Osteocyte (in vitro differentiated cells): Measurements from ENCODE around the gene RNF13. TPM values are rescaled to one million over a fixed set of nuclear protein-coding genes. Genes with fewer than 3 reads are reported as not detected.
A peak's percentile ranks its signal among the peaks of the same experiment; 100 is the strongest.
"Not testable (repeated sequence)": the region's sequence is repeated elsewhere in the genome, so short reads cannot be mapped to it uniquely, and the experiment has no call there.

ENCODE experiments used
- DNase-seq: peaks from one replicate; pipeline ENCODE4 v3.0.0; 2021; ENCODE audit warnings: mixed read lengths; ENCODE audit not compliant: unreplicated experiment; ENCODE audit errors: extremely low spot score
- H3K27ac Mint-ChIP-seq: one replicate; pipeline ENCODE4 v1.8.0; 2021; ENCODE audit warnings: mild to moderate bottlenecking, mixed read lengths; ENCODE audit not compliant: unreplicated experiment
- H3K27me3 Mint-ChIP-seq: one replicate; pipeline ENCODE4 v1.8.0; 2021; ENCODE audit warnings: mixed read lengths; ENCODE audit not compliant: unreplicated experiment
- H3K36me3 Mint-ChIP-seq: one replicate; pipeline ENCODE4 v1.8.0; 2021; ENCODE audit warnings: mixed read lengths; ENCODE audit not compliant: unreplicated experiment
- H3K4me1 Mint-ChIP-seq: one replicate; pipeline ENCODE4 v1.8.0; 2021; ENCODE audit warnings: mixed read lengths; ENCODE audit not compliant: unreplicated experiment
- H3K4me3 Mint-ChIP-seq: one replicate; pipeline ENCODE4 v1.8.0; 2021; ENCODE audit warnings: mild to moderate bottlenecking, moderate library complexity, mixed read lengths; ENCODE audit not compliant: unreplicated experiment
- H3K9me3 Mint-ChIP-seq: one replicate; pipeline ENCODE4 v1.8.0; 2021; ENCODE audit warnings: mixed read lengths; ENCODE audit not compliant: unreplicated experiment
- CTCF ChIP-seq: fragments of 200-600 bp; sonication (generic); IDR thresholded peaks from 2 replicates; pipeline ENCODE4 v1.5.0; 2021; ENCODE audit warnings: antibody characterized with exemption, mild to moderate bottlenecking, moderate library complexity
- total RNA-seq: library from RNA; stranded (reverse); gene quantifications from 2 replicates; pipeline ENCODE4 v1.2.1, GENCODE V29; 2021

Gene RNF13
- total RNA-seq, 1 donor from 2014 or later: 45.1 TPM

GRCh38 chr3:149879872-149880271, 66.9 kb downstream of the RNF13 start:
- no peak overlapping the region for H3K27ac Mint-ChIP-seq

DNA sequence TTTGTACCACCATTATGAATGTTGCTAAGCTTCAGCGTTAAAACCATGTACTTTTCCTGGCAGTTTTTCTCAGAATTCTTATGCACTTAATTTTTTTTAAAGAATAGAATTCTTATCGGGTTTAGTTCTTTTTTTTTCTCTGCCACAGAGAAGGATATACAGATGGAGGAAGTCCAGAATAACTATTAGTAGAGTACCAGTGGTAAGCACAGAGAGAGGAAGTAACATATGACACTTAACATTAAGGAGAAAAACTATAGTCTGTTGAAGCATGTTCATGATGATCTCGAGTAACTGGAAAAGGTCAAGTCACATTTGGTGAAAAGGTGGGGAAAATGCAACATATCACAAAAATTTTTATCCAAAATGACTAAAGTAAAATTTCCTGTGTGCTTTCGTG, 68.9 kb downstream of the RNF13 start:
- H3K9me3 Mint-ChIP-seq: peaks cover 17% of the 10 kb centered on the region
- H3K27me3 Mint-ChIP-seq: no peaks in the 10 kb centered on the region
- no peak overlapping the region for H3K27ac Mint-ChIP-seq
- H3K36me3 Mint-ChIP-seq: peaks cover 16% of the 10 kb centered on the region
- no peak for DNase-seq
- H3K4me1 Mint-ChIP-seq: peaks cover 16% of the 10 kb centered on the region
- H3K4me3 Mint-ChIP-seq: no peak overlapping the region
- TF ChIP-seq CTCF: no peak

More at GRCh38 chr3:149879872-149880271, 66.9 kb downstream of the RNF13 start:
- no peak for DNase-seq
- Mint-ChIP-seq H3K9me3 (peaks cover 3% of the 10 kb centered on the region), H3K4me1 (peaks cover 9% of the 10 kb centered on the region), H3K4me3 (no peak overlapping the region), H3K27me3 (no peaks in the 10 kb centered on the region), H3K36me3 (peaks cover 4% of the 10 kb centered on the region)
- peak; percentile 75 for TF ChIP-seq CTCF

GRCh38 chr3:149883134-149883533, 70.1 kb downstream of the RNF13 start:
- TF ChIP-seq CTCF: no peak
- peaks cover 16% of the 10 kb centered on the region for H3K4me1 Mint-ChIP-seq
- peaks cover 17% of the 10 kb centered on the region for H3K9me3 Mint-ChIP-seq
- no peak overlapping the region for H3K4me3 Mint-ChIP-seq
- peaks cover 18% of the 10 kb centered on the region for H3K36me3 Mint-ChIP-seq
- no peak overlapping the region for H3K27ac Mint-ChIP-seq
- DNase-seq: no peak
- no peaks in the 10 kb centered on the region for H3K27me3 Mint-ChIP-seq

DNA sequence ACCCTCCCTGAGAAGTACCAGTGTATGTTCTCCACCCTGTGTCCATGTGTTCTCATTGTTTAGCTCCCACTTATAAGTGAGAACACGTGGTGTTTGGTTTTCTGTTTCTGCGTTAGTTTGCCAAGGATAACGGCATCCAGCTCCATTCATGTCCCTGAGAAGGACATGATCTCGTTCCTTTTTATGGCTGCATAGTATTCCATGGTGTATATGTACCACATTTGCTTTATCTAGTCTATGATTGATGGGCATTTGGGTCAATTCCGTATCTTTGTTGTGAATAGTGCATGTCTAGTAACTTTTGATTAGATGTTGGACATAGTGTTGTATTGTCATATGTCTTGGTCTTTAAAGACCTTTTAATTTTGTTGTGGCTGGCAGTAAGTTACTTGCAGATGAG, 70.8 kb downstream of the RNF13 start:
- H3K9me3 Mint-ChIP-seq: peaks cover 17% of the 10 kb centered on the region
- not testable (repeated sequence) for H3K27me3 Mint-ChIP-seq, H3K4me3 Mint-ChIP-seq

GRCh38 chr3:149884848-149885247, 71.8 kb downstream of the RNF13 start:
- Mint-ChIP-seq H3K4me1 (peaks cover 17% of the 10 kb centered on the region), H3K36me3 (peaks cover 21% of the 10 kb centered on the region), H3K9me3 (peaks cover 17% of the 10 kb centered on the region)
- DNase-seq, H3K27ac Mint-ChIP-seq, H3K4me3 Mint-ChIP-seq, H3K27me3 Mint-ChIP-seq: not testable (repeated sequence)

More for the DNA sequence above, 70.8 kb downstream of the RNF13 start:
- Mint-ChIP-seq H3K4me1 (peaks cover 16% of the 10 kb centered on the region), H3K36me3 (peaks cover 21% of the 10 kb centered on the region)
- not testable (repeated sequence) for DNase-seq, H3K27ac Mint-ChIP-seq

DNA sequence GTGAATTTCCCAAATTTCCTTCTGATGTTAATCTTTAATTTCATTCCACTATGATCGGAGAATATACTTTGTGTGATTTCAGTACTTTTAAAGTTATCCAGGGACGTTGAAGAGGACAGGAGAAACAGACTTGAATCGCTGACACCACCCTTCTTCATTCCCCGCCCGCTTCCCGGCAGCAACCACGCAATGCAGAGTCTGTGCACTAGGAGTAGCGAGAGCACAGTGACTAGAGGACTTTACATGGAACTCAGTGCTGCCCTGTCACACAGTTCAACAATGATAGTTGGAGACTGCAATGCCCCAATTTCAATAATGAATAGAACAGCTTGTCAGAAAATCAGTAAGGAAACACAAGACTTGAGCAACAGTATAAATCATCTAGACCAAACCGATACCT, 73.9 kb downstream of the RNF13 start:
- Mint-ChIP-seq H3K27me3 (no peaks in the 10 kb centered on the region), H3K9me3 (peaks cover 17% of the 10 kb centered on the region), H3K36me3 (peaks cover 29% of the 10 kb centered on the region), H3K4me1 (peaks cover 16% of the 10 kb centered on the region), H3K27ac (no peak overlapping the region), H3K4me3 (no peak overlapping the region)
- DNase-seq: no peak
- TF ChIP-seq CTCF: no peak
